OCI-LY1 (cell line): Measurements from ENCODE around the gene KBTBD13.

Experiments
- H2AFZ ChIP-seq: fragments of 200-600 bp; sonication (generic), shearing (Covaris generic); 2 replicates; pipeline ENCODE4 v1.6.0; 2014; ENCODE audit warnings: antibody characterized with exemption, mild to moderate bottlenecking, low read length
- H3F3A ChIP-seq: fragments of 200-600 bp; sonication (generic), shearing (Covaris generic); 2 replicates; pipeline ENCODE4 v1.6.0; 2014; ENCODE audit warnings: mild to moderate bottlenecking, antibody characterized with exemption, low read length, moderate library complexity; ENCODE audit not compliant: insufficient read depth
- H3K27ac ChIP-seq: fragments of 200-600 bp; sonication (generic); 2 replicates; pipeline ENCODE4 v1.5.1; 2014; ENCODE audit warnings: low read length, mixed run types, mild to moderate bottlenecking, low read depth; ENCODE audit not compliant: poor library complexity, severe bottlenecking
- H3K27me3 ChIP-seq: fragments of 200-600 bp; sonication (generic); 2 replicates; pipeline ENCODE4 v1.6.0; 2014; ENCODE audit warnings: antibody characterized with exemption, mild to moderate bottlenecking, low read length, moderate library complexity; ENCODE audit not compliant: insufficient read depth
- H3K36me3 ChIP-seq: fragments of 200-600 bp; sonication (generic); 2 replicates; pipeline ENCODE4 v1.6.1; 2014; ENCODE audit warnings: mild to moderate bottlenecking, antibody characterized with exemption, low read length, moderate library complexity, mixed read lengths; ENCODE audit not compliant: insufficient read depth
- H3K4me1 ChIP-seq: fragments of 200-600 bp; sonication (generic); 2 replicates; pipeline ENCODE4 v1.5.1; 2014; ENCODE audit warnings: mild to moderate bottlenecking, low read length, moderate library complexity; ENCODE audit not compliant: insufficient read depth, severe bottlenecking
- H3K4me2 ChIP-seq: fragments of 200-600 bp; sonication (generic), shearing (Covaris generic); 2 replicates; pipeline ENCODE4 v1.6.1; 2014; ENCODE audit warnings: low read length
- H3K4me3 ChIP-seq: fragments of 200-600 bp; sonication (generic); 2 replicates; pipeline ENCODE4 v1.5.1; 2014; ENCODE audit warnings: low read length, low read depth, mild to moderate bottlenecking, mixed read lengths; ENCODE audit not compliant: poor library complexity, severe bottlenecking
- H3K79me2 ChIP-seq: fragments of 200-600 bp; shearing (Covaris generic); 2 replicates; pipeline ENCODE4 v1.6.1; 2016; ENCODE audit warnings: mixed run types, low read length, mixed read lengths; ENCODE audit not compliant: insufficient read depth
- H3K9ac ChIP-seq: fragments of 200-600 bp; sonication (generic), shearing (Covaris generic); 2 replicates; pipeline ENCODE4 v1.6.1; 2014; ENCODE audit warnings: mild to moderate bottlenecking, low read length, mixed read lengths
- H3K9me2 ChIP-seq: fragments of 200-600 bp; sonication (generic), shearing (Covaris generic); 2 replicates; pipeline ENCODE4 v1.6.1; 2014; ENCODE audit warnings: low read depth, mild to moderate bottlenecking, low read length, mixed read lengths
- H3K9me3 ChIP-seq: fragments of 200-600 bp; shearing (Covaris generic); 2 replicates; pipeline ENCODE4 v1.6.1; 2014; ENCODE audit warnings: low read length, mixed read lengths
- H4K20me1 ChIP-seq: fragments of 200-600 bp; sonication (generic), shearing (Covaris generic); 2 replicates; pipeline ENCODE4 v1.6.0; 2016; ENCODE audit warnings: mild to moderate bottlenecking, low read length; ENCODE audit not compliant: insufficient read depth
- EZH2 ChIP-seq: fragments of 200-600 bp; sonication (generic), shearing (Covaris generic); IDR thresholded peaks from 2 replicates; pipeline ENCODE4 v1.8.0; 2017; ENCODE audit warnings: borderline replicate concordance, mixed run types, mild to moderate bottlenecking, antibody characterized with exemption, low read length, moderate library complexity, mixed read lengths
- TF ChIP-seq, protein P1 (sequence below): fragments of 200-600 bp; sonication (generic), shearing (Covaris generic); IDR thresholded peaks from 2 replicates; pipeline ENCODE4 v1.5.1; 2017; ENCODE audit warnings: mild to moderate bottlenecking, antibody characterized with exemption, low read length, moderate library complexity, mixed read lengths

KBTBD13 gene

DNA sequence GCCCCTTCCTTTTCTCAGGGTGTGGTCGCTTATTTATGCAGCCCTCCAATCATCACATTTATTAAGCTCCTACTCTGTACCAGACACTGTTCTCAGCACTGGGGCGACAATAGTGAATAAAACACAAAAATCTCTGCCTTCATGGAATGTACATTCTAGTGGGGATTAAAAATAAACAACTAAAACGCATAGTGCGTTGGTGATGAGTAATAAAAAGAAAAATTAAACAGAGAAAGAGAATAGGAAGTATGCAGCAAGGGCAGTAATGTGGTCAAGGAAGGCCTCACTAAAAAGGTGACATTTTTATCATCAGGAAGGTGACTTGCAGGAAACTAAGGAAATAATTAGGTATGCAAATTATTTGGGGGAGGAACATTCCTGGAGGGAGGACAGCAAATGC, 26.3 kb upstream of the KBTBD13 start:
- Histone ChIP-seq H3K4me2 (no peak overlapping the region), H4K20me1 (no peaks in the 10 kb centered on the region), H3K4me1 (peaks cover 12% of the 10 kb centered on the region)

DNA sequence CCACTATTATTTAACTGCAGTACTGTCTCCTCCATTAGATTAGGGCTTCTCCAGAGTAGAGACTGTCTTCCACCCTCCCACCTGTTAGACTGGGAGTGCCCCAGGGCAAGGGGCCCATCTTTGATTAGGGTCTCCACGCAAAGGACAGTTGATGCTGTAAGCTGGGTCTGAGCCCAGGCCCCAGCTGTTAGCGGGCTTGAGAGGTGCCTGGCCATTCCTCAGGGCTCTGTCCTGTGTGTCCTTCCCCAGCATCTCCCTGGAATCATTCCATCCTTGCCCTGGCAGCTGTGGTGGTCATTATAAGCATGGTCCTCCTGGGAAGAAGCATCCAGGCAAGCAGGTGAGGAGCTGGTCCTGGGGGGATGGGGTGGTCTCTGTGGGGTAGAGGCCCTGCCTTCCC, 25.3 kb upstream of the KBTBD13 start:
- TF ChIP-seq, protein P1, sequence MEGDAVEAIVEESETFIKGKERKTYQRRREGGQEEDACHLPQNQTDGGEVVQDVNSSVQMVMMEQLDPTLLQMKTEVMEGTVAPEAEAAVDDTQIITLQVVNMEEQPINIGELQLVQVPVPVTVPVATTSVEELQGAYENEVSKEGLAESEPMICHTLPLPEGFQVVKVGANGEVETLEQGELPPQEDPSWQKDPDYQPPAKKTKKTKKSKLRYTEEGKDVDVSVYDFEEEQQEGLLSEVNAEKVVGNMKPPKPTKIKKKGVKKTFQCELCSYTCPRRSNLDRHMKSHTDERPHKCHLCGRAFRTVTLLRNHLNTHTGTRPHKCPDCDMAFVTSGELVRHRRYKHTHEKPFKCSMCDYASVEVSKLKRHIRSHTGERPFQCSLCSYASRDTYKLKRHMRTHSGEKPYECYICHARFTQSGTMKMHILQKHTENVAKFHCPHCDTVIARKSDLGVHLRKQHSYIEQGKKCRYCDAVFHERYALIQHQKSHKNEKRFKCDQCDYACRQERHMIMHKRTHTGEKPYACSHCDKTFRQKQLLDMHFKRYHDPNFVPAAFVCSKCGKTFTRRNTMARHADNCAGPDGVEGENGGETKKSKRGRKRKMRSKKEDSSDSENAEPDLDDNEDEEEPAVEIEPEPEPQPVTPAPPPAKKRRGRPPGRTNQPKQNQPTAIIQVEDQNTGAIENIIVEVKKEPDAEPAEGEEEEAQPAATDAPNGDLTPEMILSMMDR, result no peak
- TF ChIP-seq EZH2, result no peak
- Histone ChIP-seq H4K20me1 (no peaks in the 10 kb centered on the region), H3K4me2 (no peak overlapping the region), H3K79me2 (no peaks in the 10 kb centered on the region), H3F3A (no peaks in the 10 kb centered on the region), H3K27me3 (no peaks in the 10 kb centered on the region), H3K9me2 (no peaks in the 10 kb centered on the region), H3K9me3 (no peaks in the 10 kb centered on the region), H3K4me3 (no peak overlapping the region), H3K4me1 (peaks cover 12% of the 10 kb centered on the region), H3K27ac (no peak overlapping the region), H2AFZ (no peak overlapping the region), H3K36me3 (no peaks in the 10 kb centered on the region), H3K9ac (no peak overlapping the region)

More for the DNA sequence above, 26.3 kb upstream of the KBTBD13 start:
- no peaks in the 10 kb centered on the region for H3K36me3 ChIP-seq
- no peaks in the 10 kb centered on the region for H3K9me2 ChIP-seq
- no peak overlapping the region for H3K27ac ChIP-seq
- H3F3A ChIP-seq, result no peaks in the 10 kb centered on the region
- H3K9ac ChIP-seq, result no peak overlapping the region
- no peaks in the 10 kb centered on the region for H3K9me3 ChIP-seq
- TF ChIP-seq, protein P1, result no peak
- TF ChIP-seq EZH2, result no peak
- no peaks in the 10 kb centered on the region for H3K27me3 ChIP-seq
- H2AFZ ChIP-seq, result no peak overlapping the region
- no peak overlapping the region for H3K4me3 ChIP-seq
- H3K79me2 ChIP-seq, result no peaks in the 10 kb centered on the region

DNA sequence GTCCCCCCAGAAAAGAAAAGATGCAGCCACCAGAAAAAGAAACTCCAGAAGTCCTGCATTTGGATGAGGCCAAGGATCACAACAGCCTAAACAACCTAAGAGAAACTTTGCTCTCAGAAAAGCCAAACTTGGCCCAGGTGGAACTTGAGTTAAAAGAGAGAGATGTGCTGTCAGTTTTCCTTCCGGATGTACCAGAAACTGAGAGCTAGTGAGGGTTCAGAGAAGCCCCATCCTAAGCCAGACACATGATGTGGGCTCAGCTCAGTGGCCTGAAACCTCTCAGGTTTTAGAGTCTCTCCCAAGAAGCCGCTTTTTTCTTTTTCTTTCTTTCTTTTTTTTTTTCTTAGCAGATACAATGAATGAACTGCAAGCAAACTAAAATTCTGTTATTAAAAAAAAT, 23.6 kb upstream of the KBTBD13 start:
- Histone ChIP-seq H2AFZ (no peak overlapping the region), H4K20me1 (no peaks in the 10 kb centered on the region), H3K9ac (no peak overlapping the region), H3F3A (no peaks in the 10 kb centered on the region), H3K4me2 (no peak overlapping the region), H3K79me2 (no peaks in the 10 kb centered on the region), H3K36me3 (no peaks in the 10 kb centered on the region), H3K9me2 (no peaks in the 10 kb centered on the region), H3K27me3 (no peaks in the 10 kb centered on the region), H3K9me3 (no peaks in the 10 kb centered on the region), H3K4me3 (no peak overlapping the region), H3K27ac (no peak overlapping the region), H3K4me1 (peaks cover 12% of the 10 kb centered on the region)
- TF ChIP-seq EZH2, result no peak
- TF ChIP-seq, protein P1, result no peak
